SU-DHL-6 (cell line): ENCODE results near the gene PTPN14.

Source experiments
- H2AFZ ChIP-seq: fragments of 200-600 bp; sonication (generic); 2 replicates; pipeline ENCODE4 v1.6.1; 2014; ENCODE audit warnings: low read depth, mild to moderate bottlenecking, moderate library complexity, mixed read lengths, antibody characterized with exemption, low read length; ENCODE audit not compliant: severe bottlenecking
- H3F3A ChIP-seq: fragments of 200-600 bp; shearing (Covaris generic); 2 replicates; pipeline ENCODE4 v1.6.0; 2016; ENCODE audit warnings: antibody characterized with exemption, mild to moderate bottlenecking; ENCODE audit not compliant: insufficient read depth
- H3K27ac ChIP-seq: fragments of 200-600 bp; sonication (generic); 2 replicates; pipeline ENCODE4 v1.5.1; 2016; ENCODE audit warnings: low read depth, mild to moderate bottlenecking, low read length, moderate library complexity, mixed read lengths
- H3K27me3 ChIP-seq: fragments of 200-600 bp; sonication (generic), shearing (Covaris generic); 2 replicates; pipeline ENCODE4 v1.6.0; 2014; ENCODE audit warnings: mild to moderate bottlenecking, low read length
- H3K36me3 ChIP-seq: fragments of 200-600 bp; sonication (generic); 2 replicates; pipeline ENCODE4 v1.6.1; 2014; ENCODE audit warnings: mild to moderate bottlenecking, low read length, mixed read lengths
- H3K4me2 ChIP-seq: fragments of 300-600, 200-600 bp; shearing (Covaris generic), sonication (generic); 2 replicates; pipeline ENCODE4 v1.6.0; 2014; ENCODE audit warnings: low read length, low read depth, mild to moderate bottlenecking; ENCODE audit not compliant: poor library complexity, severe bottlenecking
- H3K4me3 ChIP-seq: fragments of 200-600 bp; sonication (generic); 2 replicates; pipeline ENCODE4 v1.5.1; 2014; ENCODE audit warnings: antibody characterized with exemption, low read length, mild to moderate bottlenecking, mixed read lengths; ENCODE audit not compliant: insufficient read depth, poor library complexity, severe bottlenecking
- H3K79me2 ChIP-seq: fragments of 200-600 bp; sonication (generic); 2 replicates; pipeline ENCODE4 v1.6.1; 2014; ENCODE audit warnings: mild to moderate bottlenecking, low read length, moderate library complexity; ENCODE audit not compliant: insufficient read depth
- H3K9ac ChIP-seq: fragments of 200-600 bp; sonication (generic); 2 replicates; pipeline ENCODE4 v1.7.0; 2014; ENCODE audit warnings: mild to moderate bottlenecking, low read length
- H3K9me2 ChIP-seq: fragments of 200-600 bp; sonication (generic); replicated peaks from 2 replicates; pipeline ENCODE4 v1.6.1; 2014; ENCODE audit warnings: low read length; ENCODE audit not compliant: insufficient read depth
- H3K9me3 ChIP-seq: fragments of 200-600 bp; sonication (generic); 2 replicates; pipeline ENCODE4 v1.6.1; 2014; ENCODE audit warnings: low read length, mixed read lengths; ENCODE audit not compliant: insufficient read depth
- H4K20me1 ChIP-seq: fragments of 200-600 bp; sonication (generic); 2 replicates; pipeline ENCODE4 v1.6.1; 2014; ENCODE audit warnings: low read depth, mild to moderate bottlenecking, antibody characterized with exemption, low read length, moderate library complexity, mixed read lengths
- EZH2phosphoT487 ChIP-seq: fragments of 200-600 bp; sonication (generic), shearing (Covaris generic); conservative IDR thresholded peaks from 2 replicates; pipeline ENCODE4 v1.6.1; 2018; ENCODE audit warnings: mild to moderate bottlenecking, antibody characterized with exemption, low read length, moderate library complexity, mixed read lengths
- TF ChIP-seq, protein P1 (sequence below): fragments of 200-600 bp; sonication (generic); IDR thresholded peaks from one replicate; pipeline ENCODE4 v1.5.1; 2017; ENCODE audit warnings: antibody characterized with exemption, mild to moderate bottlenecking, low read length, moderate library complexity; ENCODE audit not compliant: insufficient read depth, poor library complexity, severe bottlenecking

Gene PTPN14

DNA sequence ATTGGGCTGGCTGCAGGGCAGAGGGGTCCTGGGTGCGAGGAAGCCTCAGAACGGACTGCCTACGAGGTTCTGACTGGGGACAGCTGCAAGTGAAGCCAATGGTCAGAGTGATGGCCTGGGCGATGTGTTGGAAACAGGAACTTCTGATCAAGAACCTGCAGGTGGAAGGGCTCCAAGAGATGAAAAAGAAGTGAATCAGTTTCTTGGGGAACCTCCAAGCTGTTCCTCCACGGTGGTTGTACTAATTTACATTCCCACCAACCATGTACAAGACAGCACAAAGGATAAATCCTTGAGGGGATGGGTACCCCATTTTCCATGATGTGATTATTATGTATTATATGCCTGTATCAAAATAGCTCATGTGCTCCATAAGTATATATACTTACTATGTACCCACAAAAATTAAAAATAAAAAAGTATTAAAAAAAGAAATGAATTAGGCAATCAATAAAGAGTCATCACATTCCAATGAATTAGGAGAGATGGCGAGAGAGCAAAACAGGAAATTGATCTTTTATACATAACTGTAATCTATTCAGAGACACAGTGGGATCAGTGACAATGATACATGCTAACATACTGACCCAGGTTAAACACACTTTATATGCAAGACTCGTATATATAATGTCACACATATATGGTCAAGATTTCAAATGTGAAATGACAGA lies 58.1 kb downstream of the PTPN14 start:
- no peak for TF ChIP-seq EZH2phosphoT487
- TF ChIP-seq, protein P1, sequence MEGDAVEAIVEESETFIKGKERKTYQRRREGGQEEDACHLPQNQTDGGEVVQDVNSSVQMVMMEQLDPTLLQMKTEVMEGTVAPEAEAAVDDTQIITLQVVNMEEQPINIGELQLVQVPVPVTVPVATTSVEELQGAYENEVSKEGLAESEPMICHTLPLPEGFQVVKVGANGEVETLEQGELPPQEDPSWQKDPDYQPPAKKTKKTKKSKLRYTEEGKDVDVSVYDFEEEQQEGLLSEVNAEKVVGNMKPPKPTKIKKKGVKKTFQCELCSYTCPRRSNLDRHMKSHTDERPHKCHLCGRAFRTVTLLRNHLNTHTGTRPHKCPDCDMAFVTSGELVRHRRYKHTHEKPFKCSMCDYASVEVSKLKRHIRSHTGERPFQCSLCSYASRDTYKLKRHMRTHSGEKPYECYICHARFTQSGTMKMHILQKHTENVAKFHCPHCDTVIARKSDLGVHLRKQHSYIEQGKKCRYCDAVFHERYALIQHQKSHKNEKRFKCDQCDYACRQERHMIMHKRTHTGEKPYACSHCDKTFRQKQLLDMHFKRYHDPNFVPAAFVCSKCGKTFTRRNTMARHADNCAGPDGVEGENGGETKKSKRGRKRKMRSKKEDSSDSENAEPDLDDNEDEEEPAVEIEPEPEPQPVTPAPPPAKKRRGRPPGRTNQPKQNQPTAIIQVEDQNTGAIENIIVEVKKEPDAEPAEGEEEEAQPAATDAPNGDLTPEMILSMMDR, result no peak
- no peak overlapping the region for H3K9ac ChIP-seq
- H3F3A ChIP-seq, result no peaks in the 10 kb centered on the region
- H3K9me2 ChIP-seq, result no peaks in the 10 kb centered on the region
- no peak overlapping the region for H3K4me2 ChIP-seq
- H3K4me3 ChIP-seq, result no peak overlapping the region
- no peaks in the 10 kb centered on the region for H3K27me3 ChIP-seq
- H3K9me3 ChIP-seq, result no peaks in the 10 kb centered on the region
- no peaks in the 10 kb centered on the region for H3K79me2 ChIP-seq
- no peaks in the 10 kb centered on the region for H4K20me1 ChIP-seq
- H3K27ac ChIP-seq, result no peak overlapping the region
- no peaks in the 10 kb centered on the region for H3K36me3 ChIP-seq
- no peak overlapping the region for H2AFZ ChIP-seq

DNA sequence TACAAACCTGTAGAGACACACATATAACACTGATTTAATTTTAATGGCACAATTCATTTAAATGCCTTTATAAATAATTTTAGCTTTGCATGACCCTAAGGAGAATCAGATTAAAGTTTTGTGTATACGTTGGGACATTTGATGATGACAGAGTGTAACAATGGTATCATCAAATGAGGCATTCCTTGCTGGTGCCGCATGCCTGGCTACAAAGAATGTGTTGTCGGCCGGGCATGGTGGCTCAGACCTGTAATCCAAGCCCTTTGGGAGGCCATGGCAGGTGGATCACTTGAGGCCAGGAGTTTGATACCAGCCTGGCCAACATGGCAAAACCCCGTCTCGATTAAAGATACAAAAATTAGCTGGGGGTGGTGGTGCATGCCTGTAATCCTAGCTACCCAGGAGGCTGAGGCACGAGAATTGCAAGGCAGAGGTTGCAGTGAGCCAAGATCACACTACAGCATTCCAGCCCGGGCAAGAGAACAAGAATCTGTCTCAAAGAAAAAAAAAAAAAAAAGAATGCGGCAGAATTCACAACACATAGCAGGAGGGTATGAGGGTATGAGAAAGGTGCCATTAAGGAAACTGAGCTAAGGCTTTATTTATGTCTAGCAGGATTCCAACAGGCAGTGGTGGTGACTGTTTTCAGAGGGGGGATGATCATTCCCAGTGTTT lies 58.9 kb downstream of the PTPN14 start:
- no peak overlapping the region for H3K4me3 ChIP-seq
- no peak overlapping the region for H3K27ac ChIP-seq
- H2AFZ ChIP-seq, result no peak overlapping the region
- no peaks in the 10 kb centered on the region for H4K20me1 ChIP-seq
- no peak for TF ChIP-seq EZH2phosphoT487
- TF ChIP-seq, protein P1, result no peak
- no peaks in the 10 kb centered on the region for H3K9me3 ChIP-seq
- no peaks in the 10 kb centered on the region for H3K27me3 ChIP-seq
- H3K9ac ChIP-seq, result no peak overlapping the region
- H3K4me2 ChIP-seq, result no peak overlapping the region
- no peaks in the 10 kb centered on the region for H3K9me2 ChIP-seq
- H3F3A ChIP-seq, result no peaks in the 10 kb centered on the region
- no peaks in the 10 kb centered on the region for H3K36me3 ChIP-seq
- no peaks in the 10 kb centered on the region for H3K79me2 ChIP-seq

DNA sequence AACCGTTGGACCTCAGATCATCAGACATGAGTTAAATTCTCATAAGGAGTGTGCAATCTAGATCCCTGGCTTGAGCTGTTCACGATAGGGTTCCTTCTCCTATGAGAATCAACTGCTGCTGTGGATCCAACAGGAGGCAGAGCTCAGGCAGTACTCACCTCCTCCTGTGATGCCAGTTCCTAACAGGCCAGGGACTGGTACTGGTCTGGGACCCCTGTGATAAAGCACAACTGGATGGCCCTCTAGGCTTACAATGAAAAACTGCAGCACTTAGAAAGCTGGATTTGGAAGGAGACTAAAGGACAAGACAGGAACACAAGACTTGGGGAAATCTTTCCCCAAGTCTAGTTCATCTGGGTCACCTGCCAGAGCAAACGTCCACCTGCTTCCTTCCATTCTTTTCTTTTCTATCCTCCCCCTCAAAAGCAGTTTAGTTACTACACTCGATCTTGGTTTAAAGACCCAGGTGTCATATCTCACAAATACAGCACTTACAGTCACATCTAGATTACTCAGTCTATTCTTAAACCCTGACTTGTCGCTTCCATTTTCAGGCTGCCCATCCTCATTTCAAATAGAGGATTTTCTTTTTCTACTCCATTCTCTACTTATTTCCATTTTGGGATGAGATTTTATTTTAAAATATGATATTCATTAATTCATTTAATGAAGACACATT lies 59.8 kb downstream of the PTPN14 start:
- Histone ChIP-seq H3K27me3 (no peaks in the 10 kb centered on the region), H2AFZ (no peak overlapping the region), H3K4me3 (no peak overlapping the region), H3K9me2 (no peaks in the 10 kb centered on the region), H3K9ac (no peak overlapping the region), H4K20me1 (no peaks in the 10 kb centered on the region), H3K4me2 (no peak overlapping the region), H3K9me3 (no peaks in the 10 kb centered on the region), H3K79me2 (no peaks in the 10 kb centered on the region), H3K36me3 (no peaks in the 10 kb centered on the region), H3F3A (no peaks in the 10 kb centered on the region), H3K27ac (no peak overlapping the region)
- TF ChIP-seq, protein P1, result no peak
- TF ChIP-seq EZH2phosphoT487, result no peak
